Fibroblast of the conjunctiva (primary cell): Measurements from ENCODE around the gene TP73.

ENCODE experiments used
- DNase-seq: peaks from one replicate; pipeline ENCODE4 v3.0.0-alpha.2; 2010; ENCODE audit warnings: low read depth

Gene TP73

GRCh38 chr1:3653286-3653618, 936 bp downstream of the TP73 start:
- no peak for DNase-seq

- no peak for DNase-seq
Measured at GRCh38 chr1:3654549-3655281, 2.4 kb downstream of the TP73 start.

DNA sequence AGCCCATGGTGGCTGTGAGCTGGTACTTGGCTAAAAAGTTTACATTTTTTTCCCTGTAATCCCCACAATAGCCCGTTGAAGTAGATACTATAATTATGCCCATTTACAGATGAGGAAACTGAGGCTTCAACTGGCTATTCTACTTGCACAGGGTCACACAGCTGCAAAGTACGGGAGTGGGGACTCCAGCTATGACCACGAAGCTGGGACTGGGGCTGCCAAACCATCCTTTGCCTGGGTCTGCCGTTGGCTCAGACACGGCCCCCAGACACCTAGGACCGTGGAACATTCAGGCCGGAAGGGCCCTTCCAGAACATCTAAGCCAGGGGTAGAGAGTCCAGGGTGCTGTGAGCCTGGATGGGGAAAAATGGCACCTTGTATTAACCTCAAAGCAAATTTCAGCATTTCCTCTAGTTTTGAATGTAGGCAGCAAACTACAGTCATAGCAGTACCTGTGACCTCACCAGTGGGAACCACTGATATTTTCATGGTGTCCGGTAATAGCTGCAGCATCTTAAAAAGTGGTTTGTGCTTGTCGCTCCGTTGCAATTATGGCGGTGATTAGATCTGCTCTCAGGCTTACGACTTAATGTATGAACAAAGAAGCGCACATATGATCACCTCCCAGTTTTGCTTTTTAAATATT, 4.3 kb downstream of the TP73 start:
- DNase-seq = no peak

- DNase-seq = no peak
Measured at GRCh38 chr1:3657096-3657475, 4.8 kb downstream of the TP73 start.

DNA sequence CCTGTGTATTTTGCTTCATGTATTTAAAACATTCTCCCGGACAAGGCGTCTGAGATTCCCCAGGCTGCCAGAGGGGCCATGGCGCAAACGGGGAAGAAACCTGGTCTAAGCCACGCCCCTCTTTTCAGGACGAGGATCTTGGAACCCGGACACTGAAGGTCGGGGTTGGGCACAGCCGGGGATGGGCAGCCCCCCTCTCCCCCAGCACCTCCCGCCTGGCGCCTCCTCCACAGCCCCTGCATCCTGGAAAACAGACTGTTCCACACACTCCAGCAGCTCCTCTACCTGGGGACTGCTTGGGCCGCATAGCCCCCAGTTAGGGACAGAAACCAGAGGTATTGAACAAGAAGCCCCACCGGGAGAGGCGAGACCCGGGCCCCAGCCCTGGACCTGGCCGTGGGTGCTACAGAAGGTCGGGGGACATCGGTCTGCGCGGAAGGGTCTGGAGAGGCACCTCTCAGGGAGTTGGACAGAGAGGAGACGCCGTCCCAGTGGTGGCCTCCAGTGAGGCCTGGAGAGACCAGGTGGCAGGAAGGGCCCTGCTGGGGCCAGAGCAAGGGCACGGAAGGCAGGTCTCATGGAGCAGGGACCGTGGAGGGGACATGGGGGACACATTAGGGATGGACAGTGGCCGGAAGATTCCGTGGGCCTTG, 5.4 kb downstream of the TP73 start:
- DNase-seq = no peak

- no peak for DNase-seq
Measured at GRCh38 chr1:3658231-3658615, 5.9 kb downstream of the TP73 start.

DNA sequence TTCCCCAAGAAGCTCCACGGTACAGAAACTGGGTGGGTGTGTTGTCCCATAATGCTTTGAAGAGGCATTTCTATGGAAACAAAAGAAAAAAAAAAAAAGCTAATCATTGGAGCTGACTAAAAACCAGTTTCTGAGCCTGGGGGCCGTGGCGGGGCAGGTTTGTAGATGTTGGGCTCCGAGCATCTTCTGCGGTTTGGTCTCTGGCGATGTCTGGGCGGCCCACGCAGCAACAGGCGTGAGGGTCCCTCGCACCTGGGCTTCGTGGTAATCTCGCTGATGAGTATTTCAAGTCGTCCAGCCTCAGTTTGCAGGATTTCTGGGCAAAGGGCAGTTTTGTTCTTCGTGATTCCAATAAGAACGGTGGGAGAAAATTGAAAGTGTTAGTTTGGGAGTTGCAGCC, 6.8 kb downstream of the TP73 start:
- DNase-seq = no peak

DNA sequence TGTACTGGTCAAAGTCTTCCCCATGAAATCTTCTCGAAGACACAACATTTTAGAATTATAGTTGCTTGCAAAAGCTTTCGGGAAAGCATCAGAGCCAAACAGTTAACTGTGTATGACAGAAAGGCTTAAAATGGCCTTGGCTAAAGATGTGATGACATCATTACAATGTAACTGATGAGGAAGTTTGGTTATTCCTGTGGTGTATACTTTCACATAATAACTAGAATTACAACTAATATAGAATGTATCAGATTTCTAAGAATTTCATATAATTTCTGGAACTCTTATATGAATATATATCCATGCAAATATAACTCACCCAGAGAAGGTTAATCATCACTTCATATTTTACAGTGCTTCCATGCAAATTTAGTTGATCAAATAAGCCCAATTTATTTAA, 8.4 kb downstream of the TP73 start:
- no peak for DNase-seq

- DNase-seq = no peak
Measured at GRCh38 chr1:3661631-3662030, 9.3 kb downstream of the TP73 start.

- DNase-seq = no peak
Measured at GRCh38 chr1:3662080-3662671, 9.9 kb downstream of the TP73 start.

DNA sequence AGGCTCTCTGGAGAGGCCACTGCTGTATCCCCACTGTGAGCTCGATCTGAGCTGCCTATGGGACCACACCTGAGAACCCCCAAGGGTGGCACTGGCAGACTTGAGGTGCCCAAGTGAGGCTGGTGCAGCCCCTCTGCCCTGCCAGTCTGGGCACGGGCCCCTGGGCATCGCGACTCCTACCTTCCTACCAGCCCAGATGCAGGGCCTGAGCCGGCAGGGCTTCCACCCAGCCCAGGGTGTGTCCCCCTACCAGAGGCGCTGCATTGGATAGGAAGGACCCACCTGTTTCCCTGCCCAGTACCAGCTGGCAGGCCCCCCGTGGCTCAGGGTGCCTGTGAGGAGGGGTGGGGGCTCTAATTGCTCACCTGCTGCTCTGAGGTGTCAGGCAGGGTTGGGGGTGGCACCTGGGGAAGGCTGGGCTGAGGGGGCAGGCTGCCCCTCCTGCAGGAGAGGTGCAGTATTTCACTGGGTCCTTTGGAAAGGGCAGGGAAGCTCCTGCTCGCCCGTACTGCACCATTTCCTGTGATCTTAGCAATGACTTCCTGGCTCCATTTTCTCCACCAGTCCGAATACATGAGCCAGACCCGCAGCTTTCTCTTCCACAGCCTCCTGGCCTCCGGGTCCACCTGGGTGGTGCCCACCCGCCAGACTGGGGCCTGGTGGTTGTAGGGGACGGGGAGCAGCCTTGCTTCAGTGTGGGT, 11.8 kb downstream of the TP73 start:
- DNase-seq = no peak

- DNase-seq = no peak
Measured at GRCh38 chr1:3664700-3665375, 12.5 kb downstream of the TP73 start.

- DNase-seq = no peak
Measured at GRCh38 chr1:3668148-3668547, 15.8 kb downstream of the TP73 start.

DNA sequence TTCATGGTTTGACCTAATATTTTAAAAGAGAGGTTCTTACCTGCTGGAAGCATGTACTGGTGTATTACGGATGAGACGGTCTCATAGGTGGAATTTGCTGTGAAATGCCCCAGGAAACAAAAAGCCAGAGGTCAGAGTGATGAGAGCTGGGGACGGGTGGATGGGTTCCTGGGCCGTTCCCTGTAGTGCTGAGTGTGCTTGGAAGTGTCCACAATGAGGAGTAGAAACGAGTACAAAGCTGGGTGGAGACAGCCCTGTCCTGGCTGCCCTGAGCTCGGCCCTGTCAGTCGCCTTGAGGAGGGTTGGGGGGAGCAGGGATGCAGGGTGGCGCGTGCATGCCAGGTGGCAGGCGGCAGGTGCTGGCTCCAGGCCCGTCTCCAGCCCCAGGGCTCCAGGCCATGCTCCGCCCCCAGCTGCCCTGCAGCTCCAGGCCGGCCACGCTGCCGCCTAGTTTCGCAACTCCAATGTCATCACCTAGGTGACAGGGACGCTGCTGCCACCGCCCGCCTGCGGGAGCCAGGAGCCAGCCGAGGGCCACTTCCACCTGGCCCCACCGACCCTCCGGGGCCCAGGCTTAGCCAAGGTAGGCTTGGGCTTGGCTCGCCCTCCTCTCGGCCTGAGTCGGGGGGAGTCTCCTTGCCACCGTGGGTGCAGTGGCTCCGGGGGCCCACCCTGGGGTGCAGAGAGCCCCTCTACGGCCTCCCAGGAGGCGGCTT, 16.4 kb downstream of the TP73 start:
- DNase-seq = no peak

DNA sequence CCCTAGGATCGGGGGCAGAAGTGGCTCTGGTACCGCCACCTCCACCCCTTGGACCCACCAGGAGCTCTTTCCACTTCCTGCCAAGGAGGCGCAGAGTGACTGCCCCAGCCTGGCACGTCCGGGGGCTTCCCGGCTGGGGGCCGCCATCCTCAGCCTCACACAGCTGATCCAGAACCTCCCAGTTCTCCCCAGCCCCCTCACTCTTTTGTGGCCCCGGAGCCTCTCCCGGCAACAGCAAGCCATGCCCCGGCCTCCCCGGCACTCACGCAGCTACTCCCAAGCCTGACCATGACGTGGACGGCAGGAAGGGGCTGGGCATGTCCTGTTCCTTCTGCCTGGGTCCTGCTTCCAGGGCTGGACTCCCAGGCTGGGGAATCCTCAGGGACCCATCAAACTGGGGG, 17.1 kb downstream of the TP73 start:
- DNase-seq = no peak

GRCh38 chr1:3669971-3670431, 17.7 kb downstream of the TP73 start:
- no peak for DNase-seq

- no peak for DNase-seq
Measured at GRCh38 chr1:3670823-3671265, 18.5 kb downstream of the TP73 start.

- DNase-seq = no peak
Measured at GRCh38 chr1:3671371-3672180, 19.3 kb downstream of the TP73 start.

DNA sequence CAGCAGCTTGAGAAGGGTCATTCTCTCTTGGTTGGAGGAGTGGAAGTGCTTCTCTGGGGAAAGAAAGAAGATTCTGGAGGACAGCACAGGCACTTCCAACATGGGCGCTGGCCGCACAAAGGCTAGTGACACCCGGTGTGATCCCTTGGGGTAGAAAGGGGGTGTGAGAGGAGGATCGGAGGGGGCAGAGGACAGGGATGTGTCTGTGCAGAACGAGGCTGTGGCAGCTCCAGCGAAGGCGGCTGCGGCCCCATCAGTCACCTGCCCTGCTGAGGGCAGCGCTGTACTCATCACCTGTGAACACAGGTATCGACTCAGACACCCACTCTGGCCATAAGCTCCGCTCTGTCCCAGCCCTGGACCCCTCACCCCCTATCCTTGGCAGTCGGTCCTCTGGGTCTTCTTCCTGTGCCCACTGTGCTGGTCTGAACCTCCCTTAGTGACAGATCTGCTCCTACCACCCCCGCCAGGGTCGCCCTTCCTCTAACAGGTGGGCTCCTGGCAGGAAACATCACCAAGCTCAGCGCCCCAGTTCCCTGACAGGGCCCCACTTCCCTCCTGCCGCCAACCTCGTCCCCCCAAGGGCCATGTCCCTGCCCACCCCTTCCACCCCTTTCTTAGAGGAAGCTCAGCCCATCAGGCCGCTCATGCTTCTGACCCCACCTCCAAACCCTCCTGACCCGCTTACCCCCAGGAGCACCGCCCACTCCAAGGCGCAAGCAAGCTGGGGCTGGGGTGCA, 20.1 kb downstream of the TP73 start:
- DNase-seq = no peak

DNA sequence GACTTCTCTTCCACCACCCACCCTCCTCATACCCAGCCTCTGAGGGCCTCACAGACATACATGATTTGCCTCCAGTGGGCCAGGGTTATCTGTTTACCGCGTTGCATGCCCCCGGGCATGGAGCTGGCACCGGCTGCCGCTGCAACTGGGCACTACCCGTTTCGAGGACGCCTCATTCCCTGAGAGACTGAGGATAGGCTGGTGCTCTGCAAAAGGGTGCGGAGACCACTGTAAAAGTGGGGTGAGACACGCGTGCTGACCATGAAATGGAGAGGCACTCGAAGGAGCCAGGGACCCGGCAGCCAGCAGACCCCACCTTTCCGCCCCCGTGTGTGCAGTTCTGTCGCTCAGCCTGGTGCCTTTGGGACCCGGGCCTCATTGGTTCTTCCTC, 20.6 kb downstream of the TP73 start:
- DNase-seq = no peak
